ENCODE measurements around the gene TMC1. TPM values are rescaled to one million over a fixed set of nuclear protein-coding genes. Genes with fewer than 3 reads are reported as not detected.
A peak's percentile ranks its signal among the peaks of the same experiment; 100 is the strongest.
"Not testable (repeated sequence)": the region's sequence is repeated elsewhere in the genome, so short reads cannot be mapped to it uniquely, and the experiment has no call there.

Gene TMC1
- polyA plus RNA-seq, 3 donors = 0.16 to 0.55 (median 0.40) TPM

GRCh38 chr9:72858089-72858912 is 336.9 kb downstream of the TMC1 start:
- intact Hi-C loops (cut with micrococcal nuclease) = loop anchor here in 1 of 2 donors (10.0 kb wide), 1 partner anchor 166 kb away; no protein-coding TSS in a partner anchor
- peaks cover 0 to 4% (median 3%) of the 10 kb centered on the region in 3 donors for H3K27me3 Mint-ChIP-seq (ENCODE audit: low read depth in 3 of 3)
- no peaks in the 10 kb centered on the region for H3K36me3 Mint-ChIP-seq
- Histone ChIP-seq H3K4me2 (replicated peaks; ENCODE audit: extremely low read depth, low read length, poor library complexity, severe bottlenecking) (no peak overlapping the region), H3K36me3 (replicated peaks in 1 of 2; ENCODE audit: control insufficient read depth in 1 of 2, insufficient read depth in 2 of 2, low read length in 2 of 2) (no peaks in the 10 kb centered on the region), H3K27ac (ENCODE audit: low read depth in 1 of 2, low read length in 2 of 2) (no peak overlapping the region), H2AFZ (ENCODE audit: insufficient read depth, low read depth, low read length, poor library complexity, severe bottlenecking) (peak overlapping the region; percentile 45), H4K20me1 (ENCODE audit: insufficient read depth, low read length) (no peaks in the 10 kb centered on the region), H3K4me1 (ENCODE audit: control insufficient read depth in 1 of 2, insufficient read depth in 2 of 2, low read length in 2 of 2) (no peaks in the 10 kb centered on the region), H3K9ac (ENCODE audit: insufficient read depth, low read length, poor library complexity, severe bottlenecking) (no peak overlapping the region), H3K9me3 (replicated peaks in 1 of 2; ENCODE audit: control insufficient read depth in 1 of 2, insufficient read depth in 1 of 2, low read length in 2 of 2) (no peaks in the 10 kb centered on the region), H3K4me3 (replicated peaks in 1 of 3; ENCODE audit: low read depth in 2 of 3, low read length in 3 of 3) (no peak overlapping the region), H3K79me2 (ENCODE audit: insufficient read depth, low read length) (no peaks in the 10 kb centered on the region), H3K27me3 (ENCODE audit: control insufficient read depth in 2 of 2, insufficient read depth in 2 of 2, low read length in 2 of 2) (no peaks in the 10 kb centered on the region)
- WGBS (ENCODE audit: insufficient coverage) = 69% methylated on average over 1 of the region's 5 CpGs
- peaks cover 0 to 1% (median 0%) of the 10 kb centered on the region in 7 donors for H3K9me3 Mint-ChIP-seq
- no peak overlapping the region for H3K27ac Mint-ChIP-seq
- H3K4me3 Mint-ChIP-seq = no peak overlapping the region
- DNase-seq = peak in 1 of 3 donors; percentile 5
- TF ChIP-seq CTCF (IDR thresholded peaks at IDR 0.05) = no peak
- H3K4me1 Mint-ChIP-seq = peaks cover 4% of the 10 kb centered on the region

GRCh38 chr9:72862788-72863187 is 341.4 kb downstream of the TMC1 start:
- no CpG with 5 or more reads among the region's 7 CpGs for whole genome bisulfite sequencing (ENCODE audit: insufficient coverage)
- H3K4me3 ChIP-seq (replicated peaks in 1 of 3; ENCODE audit: low read depth in 2 of 3, low read length in 3 of 3); H3K4me1 Mint-ChIP-seq; H2AFZ ChIP-seq (ENCODE audit: insufficient read depth, low read depth, low read length, poor library complexity, severe bottlenecking); H3K27me3 ChIP-seq (ENCODE audit: control insufficient read depth in 2 of 2, insufficient read depth in 2 of 2, low read length in 2 of 2); H3K36me3 Mint-ChIP-seq; H3K4me2 ChIP-seq (replicated peaks; ENCODE audit: extremely low read depth, low read length, poor library complexity, severe bottlenecking); DNase-seq; H3K9ac ChIP-seq (ENCODE audit: insufficient read depth, low read length, poor library complexity, severe bottlenecking); H3K4me3 Mint-ChIP-seq; H3K9me3 ChIP-seq (replicated peaks in 1 of 2; ENCODE audit: control insufficient read depth in 1 of 2, insufficient read depth in 1 of 2, low read length in 2 of 2); H3K4me1 ChIP-seq (ENCODE audit: control insufficient read depth in 1 of 2, insufficient read depth in 2 of 2, low read length in 2 of 2); intact Hi-C loops (cut with micrococcal nuclease); H4K20me1 ChIP-seq (ENCODE audit: insufficient read depth, low read length); H3K27ac ChIP-seq (ENCODE audit: low read depth in 1 of 2, low read length in 2 of 2); H3K9me3 Mint-ChIP-seq; H3K27me3 Mint-ChIP-seq (ENCODE audit: low read depth in 3 of 3); H3K36me3 ChIP-seq (replicated peaks in 1 of 2; ENCODE audit: control insufficient read depth in 1 of 2, insufficient read depth in 2 of 2, low read length in 2 of 2); H3K79me2 ChIP-seq (ENCODE audit: insufficient read depth, low read length): not testable (repeated sequence)
- peak overlapping the region in 2 of 7 donors; percentile 16 to 81 for H3K27ac Mint-ChIP-seq
